Epithelial cell of proximal tubule (primary cell): ENCODE results near the gene RNMT. TPM values are rescaled to one million over a fixed set of nuclear protein-coding genes. Genes with fewer than 3 reads are reported as not detected.

Experiments used
- DNase-seq: peaks from one replicate; pipeline ENCODE4 v3.0.0-alpha.2; 2011; ENCODE audit warnings: low read depth
- H3K4me3 ChIP-seq: 2 replicates; pipeline ENCODE4 v1.5.1; 2011; ENCODE audit warnings: low read depth, mild to moderate bottlenecking, low read length
- CTCF ChIP-seq: conservative IDR thresholded peaks from 2 replicates; pipeline ENCODE4 v1.5.1; 2012; ENCODE audit warnings: low read depth, mild to moderate bottlenecking, low read length
- total RNA-seq: library from RNA; depleted of rRNA; stranded (reverse); fragments of >200 nt; gene quantifications from 2 replicates; pipeline ENCODE4 v1.2.3, GENCODE V29; 2015

RNMT gene
- total RNA-seq, 1 donor from 2014 or later, result 27.4 TPM

GRCh38 chr18:13800505-13801259, 74.2 kb downstream of the RNMT start:
- no peak for DNase-seq
- TF ChIP-seq CTCF, result peak; percentile 56
- peak overlapping the region; percentile 50 for H3K4me3 ChIP-seq

DNA sequence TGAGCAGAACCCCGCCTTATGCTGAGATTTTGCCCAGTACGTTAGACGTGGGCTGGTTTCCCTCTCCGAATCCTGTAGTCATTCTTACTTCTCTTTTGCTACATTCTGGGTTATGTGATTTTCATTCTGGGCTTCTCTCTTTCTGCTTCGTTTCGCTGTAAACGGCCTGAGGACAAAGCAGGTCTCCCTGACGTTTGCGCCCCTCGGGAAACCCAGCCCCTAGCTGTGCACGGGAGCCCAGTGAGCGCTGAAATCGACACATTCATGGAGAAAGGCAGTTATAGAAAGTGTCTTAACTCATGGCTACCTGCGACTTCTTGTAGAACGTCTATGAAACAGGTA, 74.8 kb downstream of the RNMT start:
- peak overlapping the region; percentile 50 for H3K4me3 ChIP-seq
- no peak for DNase-seq
- TF ChIP-seq CTCF, result no peak

DNA sequence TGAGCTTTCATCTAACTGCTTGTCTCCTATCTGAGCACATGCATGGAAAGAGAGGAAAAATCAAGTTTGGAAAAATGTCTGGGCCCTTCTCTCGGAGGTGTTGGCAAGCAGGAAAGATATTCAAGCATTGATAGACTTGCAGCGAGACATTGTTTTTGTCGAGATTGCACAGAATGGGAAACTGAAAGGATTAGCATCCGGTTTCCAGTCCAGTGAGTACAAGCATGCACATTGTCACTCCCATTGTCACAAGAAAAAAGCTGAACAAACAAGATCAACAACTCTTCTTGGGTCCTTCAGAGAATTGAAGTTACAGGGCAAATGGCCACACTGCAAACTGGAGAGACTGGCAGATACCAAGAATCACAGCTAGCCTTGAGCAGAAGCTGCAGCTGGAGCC, 77.8 kb downstream of the RNMT start:
- no peak for TF ChIP-seq CTCF
- DNase-seq, result no peak
- H3K4me3 ChIP-seq, result no peak overlapping the region

GRCh38 chr18:13808294-13809042, 82.0 kb downstream of the RNMT start:
- H3K4me3 ChIP-seq, result no peak overlapping the region
- no peak for TF ChIP-seq CTCF
- no peak for DNase-seq

GRCh38 chr18:13809043-13809430, 82.6 kb downstream of the RNMT start:
- DNase-seq, result no peak
- H3K4me3 ChIP-seq, result no peak overlapping the region
- no peak for TF ChIP-seq CTCF

- H3K4me3 ChIP-seq, result no peak overlapping the region
- no peak for DNase-seq
- TF ChIP-seq CTCF, result no peak
Observed at GRCh38 chr18:13809531-13810255, 83.2 kb downstream of the RNMT start.
